IPS DF 6.9 (cell line): Measurements from ENCODE around the gene CRB1.
A peak's percentile ranks its signal among the peaks of the same experiment; 100 is the strongest.

Experiments
- DNase-seq: peaks from one replicate; pipeline ENCODE4 v3.0.0-alpha.2; 2013; ENCODE audit warnings: low read depth, low spot score
- H3K27ac ChIP-seq: one replicate; pipeline ENCODE4 v1.5.1; 2013; ENCODE audit warnings: low read length, control low read depth
- H3K27me3 ChIP-seq: 2 replicates; pipeline ENCODE4 v1.6.1; 2013; ENCODE audit warnings: mild to moderate bottlenecking, low read length; ENCODE audit not compliant: control insufficient read depth, insufficient read depth
- H3K36me3 ChIP-seq: 2 replicates; pipeline ENCODE4 v1.6.1; 2013; ENCODE audit warnings: low read length; ENCODE audit not compliant: control insufficient read depth, insufficient read depth
- H3K4me1 ChIP-seq: 2 replicates; pipeline ENCODE4 v1.6.1; 2013; ENCODE audit warnings: low read length; ENCODE audit not compliant: control insufficient read depth, insufficient read depth
- H3K4me3 ChIP-seq: 2 replicates; pipeline ENCODE4 v1.5.1; 2013; ENCODE audit warnings: mild to moderate bottlenecking, low read length
- H3K9me3 ChIP-seq: 2 replicates; pipeline ENCODE4 v1.6.1; 2013; ENCODE audit warnings: low read length, inconsistent platforms; ENCODE audit not compliant: control insufficient read depth, insufficient read depth
- WGBS: extraction: QIAGEN DNeasy Blood & Tissue Kit; methylation state at CpG from one replicate; pipeline ENCODE4 v1.1.7; 2013; ENCODE audit warnings: mixed read lengths, missing lambda C conversion rate; ENCODE audit not compliant: insufficient read length, insufficient coverage; 5-methylcytosine and 5-hydroxymethylcytosine counted together

CRB1 gene

DNA sequence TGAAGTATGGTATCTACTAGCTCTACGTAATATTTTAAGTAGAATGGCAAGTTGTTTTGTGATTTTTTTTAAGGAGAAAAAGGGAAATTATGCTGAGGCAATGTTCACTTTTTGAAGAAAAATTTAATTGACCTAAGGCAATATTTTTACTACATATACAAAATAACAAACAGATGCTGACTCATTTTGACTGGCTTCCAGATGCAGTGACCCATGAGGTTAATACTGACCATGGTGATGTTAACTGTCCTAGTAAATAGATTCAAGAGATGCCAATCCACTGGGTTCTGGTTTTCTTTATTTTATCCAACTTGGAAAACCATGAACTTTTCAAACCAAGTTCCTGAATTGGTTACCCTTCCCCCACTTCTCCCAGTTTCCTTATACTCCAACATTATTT lies 154.9 kb downstream of the CRB1 start:
- no peak overlapping the region for H3K27ac ChIP-seq
- H3K9me3 ChIP-seq, result no peaks in the 10 kb centered on the region
- WGBS, result 100% methylated on average over 1 of the region's 1 CpG
- H3K4me1 ChIP-seq, result no peaks in the 10 kb centered on the region
- no peak for DNase-seq
- H3K36me3 ChIP-seq, result no peaks in the 10 kb centered on the region
- no peak overlapping the region for H3K4me3 ChIP-seq
- H3K27me3 ChIP-seq, result no peaks in the 10 kb centered on the region

GRCh38 chr1:197424380-197424779 lies 156.3 kb downstream of the CRB1 start:
- H3K9me3 ChIP-seq, result no peaks in the 10 kb centered on the region
- no CpG with 5 or more reads among the region's 6 CpGs for WGBS

GRCh38 chr1:197429372-197429771 lies 161.3 kb downstream of the CRB1 start:
- no peaks in the 10 kb centered on the region for H3K27me3 ChIP-seq
- no peaks in the 10 kb centered on the region for H3K9me3 ChIP-seq
- DNase-seq, result no peak
- H3K27ac ChIP-seq, result no peak overlapping the region
- H3K4me1 ChIP-seq, result no peaks in the 10 kb centered on the region
- no CpG with 5 or more reads among the region's 7 CpGs for WGBS
- no peaks in the 10 kb centered on the region for H3K36me3 ChIP-seq
- no peak overlapping the region for H3K4me3 ChIP-seq

More at GRCh38 chr1:197424380-197424779, 156.3 kb downstream of the CRB1 start:
- no peak overlapping the region for H3K27ac ChIP-seq
- no peaks in the 10 kb centered on the region for H3K4me1 ChIP-seq
- no peaks in the 10 kb centered on the region for H3K36me3 ChIP-seq
- H3K27me3 ChIP-seq, result no peaks in the 10 kb centered on the region
- no peak overlapping the region for H3K4me3 ChIP-seq
- DNase-seq, result no peak

- no peak for DNase-seq
- no CpG with 5 or more reads among the region's 1 CpG for WGBS
- Histone ChIP-seq H3K9me3 (no peaks in the 10 kb centered on the region), H3K27ac (no peak overlapping the region), H3K4me3 (no peak overlapping the region), H3K27me3 (no peaks in the 10 kb centered on the region), H3K36me3 (no peaks in the 10 kb centered on the region), H3K4me1 (no peaks in the 10 kb centered on the region; the same call in 1 of the 2 replicates)
Observed at GRCh38 chr1:197435224-197435623, 167.2 kb downstream of the CRB1 start.

GRCh38 chr1:197437601-197438000 lies 169.5 kb downstream of the CRB1 start:
- H3K36me3 ChIP-seq, result no peaks in the 10 kb centered on the region
- H3K27ac ChIP-seq, result no peak overlapping the region
- H3K9me3 ChIP-seq, result no peaks in the 10 kb centered on the region
- no peaks in the 10 kb centered on the region for H3K27me3 ChIP-seq
- peaks cover 4% of the 10 kb centered on the region; the same call in 1 of the 2 replicates for H3K4me1 ChIP-seq
- no peak overlapping the region for H3K4me3 ChIP-seq
- DNase-seq, result no peak
- WGBS, result no CpG with 5 or more reads among the region's 3 CpGs

GRCh38 chr1:197438010-197438790 lies 170.1 kb downstream of the CRB1 start:
- Histone ChIP-seq H3K27me3 (no peaks in the 10 kb centered on the region), H3K4me1 (peaks cover 4% of the 10 kb centered on the region; the same call in 1 of the 2 replicates), H3K27ac (no peak overlapping the region), H3K9me3 (no peaks in the 10 kb centered on the region), H3K4me3 (no peak overlapping the region), H3K36me3 (no peaks in the 10 kb centered on the region)
- no CpG with 5 or more reads among the region's 3 CpGs for WGBS
- DNase-seq, result no peak

DNA sequence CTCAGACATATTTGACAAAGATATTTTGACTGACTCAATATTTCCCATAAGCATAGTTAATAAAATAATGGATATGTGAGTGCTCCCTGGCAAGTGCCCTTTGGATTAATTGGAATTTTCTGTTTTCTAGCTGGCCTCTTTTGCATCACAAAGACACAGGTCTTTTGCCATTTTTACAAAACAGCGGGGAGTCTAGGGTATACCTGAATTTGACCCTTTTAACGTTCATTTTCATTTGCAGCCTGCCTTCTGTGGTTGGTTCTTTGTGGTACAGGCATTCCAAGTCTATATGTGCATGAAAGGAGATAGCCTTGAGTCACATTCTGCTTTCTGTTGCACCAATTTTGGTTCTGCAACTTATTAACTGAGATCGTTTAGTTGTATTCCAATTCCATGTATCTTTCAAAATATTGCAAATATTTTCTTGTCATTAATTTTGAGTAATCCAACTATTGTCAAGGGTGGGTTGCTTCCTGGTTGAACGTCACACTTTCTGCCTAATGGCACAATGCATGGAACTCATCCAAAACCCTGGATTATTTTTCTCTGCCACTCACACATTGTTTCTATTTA lies 171.7 kb downstream of the CRB1 start:
- Histone ChIP-seq H3K4me3 (no peak overlapping the region), H3K27ac (no peak overlapping the region), H3K9me3 (no peaks in the 10 kb centered on the region), H3K27me3 (no peaks in the 10 kb centered on the region), H3K36me3 (no peaks in the 10 kb centered on the region), H3K4me1 (peaks cover 4% of the 10 kb centered on the region; the same call in 1 of the 2 replicates)
- WGBS, result no CpG with 5 or more reads among the region's 4 CpGs
- DNase-seq, result no peak

- DNase-seq, result no peak
- Histone ChIP-seq H3K4me1 (peaks cover 4% of the 10 kb centered on the region; the same call in 1 of the 2 replicates), H3K4me3 (no peak overlapping the region)
Observed at GRCh38 chr1:197440715-197441114, 172.7 kb downstream of the CRB1 start.

DNA sequence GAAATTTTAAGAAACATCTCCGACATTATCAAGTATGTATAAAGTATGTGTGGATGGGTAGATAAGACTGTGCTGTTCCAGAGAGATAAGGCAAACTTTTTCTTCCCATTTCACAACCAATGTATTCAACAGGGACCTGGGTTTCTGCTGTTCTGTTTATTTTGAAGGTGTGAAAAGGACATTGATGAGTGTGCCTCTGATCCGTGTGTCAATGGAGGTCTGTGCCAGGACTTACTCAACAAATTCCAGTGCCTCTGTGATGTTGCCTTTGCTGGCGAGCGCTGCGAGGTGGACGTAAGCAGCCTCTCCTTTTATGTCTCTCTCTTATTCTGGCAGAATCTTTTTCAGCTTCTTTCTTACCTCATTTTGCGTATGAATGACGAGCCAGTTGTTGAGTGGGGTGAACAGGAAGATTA lies 174.0 kb downstream of the CRB1 start:
- peak; percentile 18 for DNase-seq
- H3K27ac ChIP-seq, result no peak overlapping the region
- no peaks in the 10 kb centered on the region for H3K9me3 ChIP-seq
- WGBS, result no CpG with 5 or more reads among the region's 8 CpGs
- H3K36me3 ChIP-seq, result no peaks in the 10 kb centered on the region
- H3K4me3 ChIP-seq, result no peak overlapping the region
- H3K4me1 ChIP-seq, result peaks cover 4% of the 10 kb centered on the region; the same call in 1 of the 2 replicates
- H3K27me3 ChIP-seq, result no peaks in the 10 kb centered on the region

More at GRCh38 chr1:197440715-197441114, 172.7 kb downstream of the CRB1 start:
- no CpG with 5 or more reads among the region's 2 CpGs for WGBS
- Histone ChIP-seq H3K27ac (no peak overlapping the region), H3K36me3 (no peaks in the 10 kb centered on the region), H3K9me3 (no peaks in the 10 kb centered on the region), H3K27me3 (no peaks in the 10 kb centered on the region)

- H3K36me3 ChIP-seq, result no peaks in the 10 kb centered on the region
- H3K9me3 ChIP-seq, result no peaks in the 10 kb centered on the region
- no peaks in the 10 kb centered on the region for H3K27me3 ChIP-seq
- no peak overlapping the region for H3K4me3 ChIP-seq
- DNase-seq, result no peak
- WGBS, result no CpG with 5 or more reads among the region's 1 CpG
- H3K4me1 ChIP-seq, result peaks cover 4% of the 10 kb centered on the region; the same call in 1 of the 2 replicates
- H3K27ac ChIP-seq, result no peak overlapping the region
Observed at GRCh38 chr1:197444755-197445154, 176.7 kb downstream of the CRB1 start.
